ENCODE results near the gene LRRC1.

LRRC1 gene

DNA sequence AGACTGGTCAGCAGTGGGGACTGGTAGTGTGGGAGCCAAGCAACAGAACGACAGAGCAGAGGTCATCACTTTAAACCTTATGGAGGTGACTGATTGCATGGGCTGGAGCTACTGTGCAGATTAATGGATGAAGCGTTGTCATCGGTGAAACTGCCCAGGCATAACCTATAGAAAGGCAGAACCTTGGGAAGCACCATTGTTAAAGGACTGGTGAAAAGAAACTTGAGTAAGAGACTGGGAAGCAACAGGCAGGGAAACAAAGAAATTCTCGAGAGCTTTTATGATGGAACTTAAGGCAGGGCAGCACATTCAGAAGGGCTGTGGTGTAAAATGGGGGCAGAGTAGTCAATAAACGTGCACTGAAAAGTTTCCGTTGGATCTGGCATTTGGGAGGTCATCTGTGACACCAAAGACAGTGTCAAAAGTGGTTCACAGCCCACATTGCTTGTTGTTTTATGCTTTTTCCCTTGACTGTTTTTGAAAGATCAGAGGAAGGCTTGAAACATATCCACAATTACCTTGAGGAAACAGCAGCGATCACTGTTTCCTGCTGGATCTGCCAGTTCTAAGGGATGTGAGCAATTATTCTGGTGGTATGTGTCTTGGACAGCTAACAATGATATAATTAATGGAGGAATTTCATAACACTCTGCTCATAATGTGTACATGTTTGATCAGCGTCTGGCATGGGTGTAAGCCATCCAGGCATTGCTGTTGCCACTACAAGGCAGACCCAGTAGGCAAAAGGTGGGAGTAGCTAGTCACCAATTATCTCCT, 62.7 kb downstream of the LRRC1 start:
- no peak overlapping the region for H3K4me3 ChIP-seq (ENCODE audit: low read length)
- TF ChIP-seq, protein P1, sequence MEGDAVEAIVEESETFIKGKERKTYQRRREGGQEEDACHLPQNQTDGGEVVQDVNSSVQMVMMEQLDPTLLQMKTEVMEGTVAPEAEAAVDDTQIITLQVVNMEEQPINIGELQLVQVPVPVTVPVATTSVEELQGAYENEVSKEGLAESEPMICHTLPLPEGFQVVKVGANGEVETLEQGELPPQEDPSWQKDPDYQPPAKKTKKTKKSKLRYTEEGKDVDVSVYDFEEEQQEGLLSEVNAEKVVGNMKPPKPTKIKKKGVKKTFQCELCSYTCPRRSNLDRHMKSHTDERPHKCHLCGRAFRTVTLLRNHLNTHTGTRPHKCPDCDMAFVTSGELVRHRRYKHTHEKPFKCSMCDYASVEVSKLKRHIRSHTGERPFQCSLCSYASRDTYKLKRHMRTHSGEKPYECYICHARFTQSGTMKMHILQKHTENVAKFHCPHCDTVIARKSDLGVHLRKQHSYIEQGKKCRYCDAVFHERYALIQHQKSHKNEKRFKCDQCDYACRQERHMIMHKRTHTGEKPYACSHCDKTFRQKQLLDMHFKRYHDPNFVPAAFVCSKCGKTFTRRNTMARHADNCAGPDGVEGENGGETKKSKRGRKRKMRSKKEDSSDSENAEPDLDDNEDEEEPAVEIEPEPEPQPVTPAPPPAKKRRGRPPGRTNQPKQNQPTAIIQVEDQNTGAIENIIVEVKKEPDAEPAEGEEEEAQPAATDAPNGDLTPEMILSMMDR (conservative IDR thresholded peaks at IDR 0.05; ENCODE audit: low read length), result no peak
- DNase-seq (ENCODE audit: low read depth), result peak; percentile 53

DNA sequence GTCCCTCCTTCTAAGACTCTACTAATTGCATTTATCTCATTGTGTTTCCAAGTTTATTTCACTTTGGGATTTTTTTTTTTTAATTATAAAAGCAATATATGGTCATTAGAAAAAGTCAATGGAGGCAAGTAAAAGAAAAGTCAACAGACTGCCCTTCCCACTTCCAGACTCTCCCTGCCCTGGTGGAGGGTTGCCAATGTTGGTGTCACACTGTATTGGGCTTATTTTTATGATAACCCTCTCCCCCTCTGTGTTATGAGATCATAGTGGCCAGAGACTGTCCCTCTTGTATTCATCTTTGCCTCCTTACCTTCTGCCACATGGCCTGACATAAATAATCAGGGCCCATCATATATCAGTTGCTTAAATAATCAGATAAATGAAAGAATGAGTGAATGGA, 63.4 kb downstream of the LRRC1 start:
- no peak overlapping the region for H3K4me3 ChIP-seq (ENCODE audit: low read length)
- TF ChIP-seq, protein P1 (conservative IDR thresholded peaks at IDR 0.05; ENCODE audit: low read length), result no peak
- DNase-seq (ENCODE audit: low read depth), result no peak

DNA sequence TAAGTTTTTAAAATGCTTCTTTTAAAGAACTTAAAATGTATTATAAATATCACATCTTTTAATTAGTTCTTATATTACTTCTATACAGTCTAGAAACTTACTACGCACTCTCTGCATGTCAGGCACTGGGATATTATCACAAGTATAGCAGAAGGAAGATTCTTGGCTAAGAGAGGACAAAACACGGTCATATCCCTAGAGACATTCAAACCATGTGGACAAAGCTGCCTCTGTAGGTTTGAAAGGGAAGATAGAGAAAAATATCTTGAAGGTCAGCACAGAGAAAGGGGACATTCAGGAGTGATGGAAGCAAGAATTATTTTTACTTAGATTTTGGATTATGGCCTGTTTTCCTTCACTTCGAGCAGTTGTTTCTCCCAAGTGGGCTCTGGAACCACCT, 64.1 kb downstream of the LRRC1 start:
- H3K4me3 ChIP-seq (ENCODE audit: low read length), result no peak overlapping the region
- DNase-seq (ENCODE audit: low read depth), result no peak
- TF ChIP-seq, protein P1 (conservative IDR thresholded peaks at IDR 0.05; ENCODE audit: low read length), result no peak

DNA sequence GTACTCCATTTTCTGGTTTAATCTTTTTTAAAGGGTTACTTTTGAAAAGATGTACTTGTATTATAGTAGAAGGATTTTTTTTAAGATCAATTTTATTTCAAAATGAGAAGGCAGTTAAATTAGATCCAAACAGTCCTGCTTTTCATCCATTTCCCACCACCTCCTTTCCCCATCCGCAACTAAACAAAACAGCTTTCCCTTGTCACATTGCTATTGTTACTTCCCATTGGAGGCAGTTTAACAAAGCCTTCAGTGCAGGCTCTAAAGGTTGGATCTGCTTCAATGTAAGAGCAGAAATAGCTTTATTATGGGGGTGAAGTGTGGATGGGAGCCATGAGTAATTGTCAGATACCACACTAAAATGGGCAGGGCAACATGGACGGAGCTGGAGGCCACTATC, 65.7 kb downstream of the LRRC1 start:
- TF ChIP-seq, protein P1 (conservative IDR thresholded peaks at IDR 0.05; ENCODE audit: low read length), result no peak
- DNase-seq (ENCODE audit: low read depth), result no peak
- H3K4me3 ChIP-seq (ENCODE audit: low read length), result no peak overlapping the region

DNA sequence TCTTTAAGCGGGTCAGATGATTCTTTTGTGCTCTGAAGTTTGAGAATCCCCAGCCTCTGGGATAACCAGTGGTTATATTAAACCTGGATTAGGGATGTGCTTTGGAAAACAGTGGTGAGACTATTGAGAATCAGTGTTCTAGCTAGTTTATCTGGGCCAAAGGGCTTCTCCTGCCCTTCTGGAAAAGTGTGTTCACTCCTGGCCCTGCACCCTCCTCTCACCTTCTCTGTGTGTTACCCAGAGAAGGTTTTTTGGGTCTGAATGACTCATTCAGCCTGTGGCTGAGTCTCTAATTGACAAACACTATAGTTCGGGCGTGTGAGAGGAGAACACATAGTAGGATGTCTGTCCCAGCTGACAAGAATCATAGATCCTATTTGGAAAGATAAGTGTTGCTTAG, 66.7 kb downstream of the LRRC1 start:
- DNase-seq (ENCODE audit: low read depth), result no peak
- no peak overlapping the region for H3K4me3 ChIP-seq (ENCODE audit: low read length)
- TF ChIP-seq, protein P1 (conservative IDR thresholded peaks at IDR 0.05; ENCODE audit: low read length), result no peak

DNA sequence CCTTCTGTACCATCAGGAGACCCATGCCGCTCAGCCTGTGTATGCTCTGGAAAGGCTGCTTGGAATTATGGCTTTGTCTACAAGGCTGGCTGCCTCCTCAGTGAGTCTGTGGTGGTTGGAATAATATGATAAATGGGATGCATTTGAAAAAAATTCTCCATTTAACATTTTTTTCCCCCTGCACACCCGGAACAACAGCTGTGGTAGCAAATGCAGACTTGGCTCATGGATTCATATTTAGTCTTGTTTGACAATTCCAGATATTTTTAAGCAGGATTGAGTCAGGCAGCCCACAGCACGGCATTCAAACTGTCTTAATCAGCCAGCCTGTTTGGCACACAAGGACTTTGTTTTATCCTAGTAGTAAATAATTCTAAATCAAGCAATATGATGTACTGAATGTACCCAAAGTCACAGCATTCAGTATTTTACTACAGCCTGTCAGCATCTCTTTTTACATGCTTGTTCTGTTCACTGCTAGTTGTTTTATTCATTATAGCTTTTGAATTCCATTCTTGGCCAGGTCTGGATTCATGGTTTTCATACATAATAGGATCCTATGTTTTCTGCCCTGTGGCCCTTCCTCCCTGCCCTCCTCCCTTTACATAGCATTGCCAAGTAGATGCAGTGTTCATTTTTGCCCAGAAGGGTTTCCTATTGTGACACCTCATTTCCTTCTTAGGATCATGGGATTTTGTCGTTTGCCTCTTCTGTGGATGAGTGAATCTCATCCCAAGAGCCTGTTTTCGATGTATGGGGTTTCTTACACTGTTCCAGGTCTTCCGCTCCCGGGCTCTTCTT, 68.1 kb downstream of the LRRC1 start:
- TF ChIP-seq, protein P1 (conservative IDR thresholded peaks at IDR 0.05; ENCODE audit: low read length), result peak; percentile 24
- H3K4me3 ChIP-seq (ENCODE audit: low read length), result no peak overlapping the region
- DNase-seq (ENCODE audit: low read depth), result peak; percentile 87

DNA sequence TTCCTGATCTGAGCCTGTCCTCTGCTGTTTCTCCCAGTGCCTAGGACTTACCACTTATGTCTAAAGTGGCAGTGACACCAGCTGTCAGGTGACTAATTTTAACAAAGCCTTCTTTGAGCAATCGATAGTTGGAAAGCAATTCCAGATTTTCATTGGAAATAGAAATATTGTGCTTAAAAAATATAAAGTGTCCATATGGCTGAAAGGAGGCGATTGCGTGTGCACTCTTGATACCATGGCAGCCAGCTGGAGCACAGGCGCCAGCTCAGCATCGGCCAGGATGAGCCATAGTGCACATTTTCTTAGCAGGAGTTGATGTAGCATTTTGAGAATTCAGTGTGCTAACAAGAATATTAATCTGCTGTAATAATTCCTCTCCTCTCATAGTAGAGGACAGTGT, 70.0 kb downstream of the LRRC1 start:
- DNase-seq (ENCODE audit: low read depth), result no peak
- TF ChIP-seq, protein P1 (conservative IDR thresholded peaks at IDR 0.05; ENCODE audit: low read length), result no peak
- H3K4me3 ChIP-seq (ENCODE audit: low read length), result no peak overlapping the region

Measured in AG10803 (cell line).